GM23338 (cell line): ENCODE results near the gene MAD1L1. TPM values are rescaled to one million over a fixed set of nuclear protein-coding genes. Genes with fewer than 3 reads are reported as not detected.
A peak's percentile ranks its signal among the peaks of the same experiment; 100 is the strongest.

Experiments used
- ATAC-seq: fragments of 200-7000 bp; cut with Tn5 transposase; 3 replicates; pipeline ENCODE4 v1.9.1; 2020
- DNase-seq: peaks from one replicate; pipeline ENCODE4 v3.0.0-alpha.2; 2015; ENCODE audit warnings: low spot score
- H2AFZ ChIP-seq: fragments of 200-600 bp; sonication (generic); 2 replicates; pipeline ENCODE4 v1.8.0; 2016; ENCODE audit warnings: antibody characterized with exemption, mild to moderate bottlenecking, moderate library complexity
- H3F3A ChIP-seq: fragments of 200-600 bp; sonication (generic); replicated peaks from 2 replicates; pipeline ENCODE4 v1.8.0; 2017; ENCODE audit warnings: antibody characterized with exemption, mixed run types, low read depth
- H3K27ac ChIP-seq: fragments of 200-600 bp; sonication (generic); 2 replicates; pipeline ENCODE4 v1.6.1; 2016; ENCODE audit warnings: low read depth
- H3K27me3 ChIP-seq: fragments of 200-600 bp; sonication (generic); 2 replicates; pipeline ENCODE4 v1.8.0; 2016; ENCODE audit warnings: mild to moderate bottlenecking, mixed run types, moderate library complexity; ENCODE audit not compliant: insufficient read depth
- H3K36me3 ChIP-seq: fragments of 200-600 bp; sonication (generic); 2 replicates; pipeline ENCODE4 v1.8.0; 2016; ENCODE audit warnings: mild to moderate bottlenecking; ENCODE audit not compliant: insufficient read depth
- H3K4me1 ChIP-seq: fragments of 200-600 bp; sonication (generic); 2 replicates; pipeline ENCODE4 v1.8.0; 2016; ENCODE audit warnings: mild to moderate bottlenecking, moderate library complexity; ENCODE audit not compliant: insufficient read depth
- H3K4me2 ChIP-seq: fragments of 200-600 bp; sonication (generic); 2 replicates; pipeline ENCODE4 v1.7.1; 2017; ENCODE audit warnings: mixed run types
- H3K4me3 ChIP-seq: fragments of 200-600 bp; sonication (generic); 2 replicates; pipeline ENCODE4 v1.6.1; 2016; ENCODE audit warnings: mixed run types
- H3K79me2 ChIP-seq: fragments of 200-600 bp; sonication (generic); replicated peaks from 2 replicates; pipeline ENCODE4 v1.8.0; 2017; ENCODE audit warnings: mild to moderate bottlenecking; ENCODE audit not compliant: insufficient read depth
- H3K9me2 ChIP-seq: fragments of 200-600 bp; sonication (generic); 2 replicates; pipeline ENCODE4 v1.8.0; 2017; ENCODE audit not compliant: insufficient read depth
- H4K20me1 ChIP-seq: fragments of 200-600 bp; sonication (generic); replicated peaks from 2 replicates; pipeline ENCODE4 v1.8.0; 2017; ENCODE audit warnings: mild to moderate bottlenecking; ENCODE audit not compliant: insufficient read depth
- H3K27ac Mint-ChIP-seq: 2 replicates; pipeline ENCODE4 v1.8.0; 2020; ENCODE audit warnings: inconsistent platforms, mild to moderate bottlenecking, moderate library complexity, mixed read lengths
- H3K27me3 Mint-ChIP-seq: 3 replicates; pipeline ENCODE4 v1.8.0; 2022; ENCODE audit warnings: low read depth, mild to moderate bottlenecking, moderate library complexity, mixed read lengths, inconsistent platforms; ENCODE audit not compliant: insufficient read depth, poor library complexity
- H3K36me3 Mint-ChIP-seq: 3 replicates; pipeline ENCODE4 v1.8.0; 2021; ENCODE audit warnings: low read depth, mild to moderate bottlenecking, inconsistent platforms, moderate library complexity, mixed read lengths
- H3K4me1 Mint-ChIP-seq: 3 replicates; pipeline ENCODE4 v1.8.0; 2020; ENCODE audit warnings: mild to moderate bottlenecking, inconsistent platforms, mixed read lengths
- H3K4me3 Mint-ChIP-seq: 3 replicates; pipeline ENCODE4 v1.8.0; 2021; ENCODE audit warnings: moderate library complexity, mild to moderate bottlenecking, inconsistent platforms, mixed read lengths
- H3K9me3 Mint-ChIP-seq: 3 replicates; pipeline ENCODE4 v1.8.0; 2020; ENCODE audit warnings: moderate library complexity, mild to moderate bottlenecking, inconsistent platforms, mixed read lengths
- CREB1 ChIP-seq: fragments of 250-450 bp; sonication (Bioruptor Pico); IDR thresholded peaks from 2 replicates; pipeline ENCODE4 v1.5.0; 2020; ENCODE audit warnings: low read depth, mild to moderate bottlenecking, moderate library complexity
- JUNB ChIP-seq: IDR thresholded peaks from one replicate; pipeline ENCODE4 v1.6.1; 2016; ENCODE audit warnings: antibody characterized with exemption; ENCODE audit not compliant: unreplicated experiment
- NANOG ChIP-seq: IDR thresholded peaks from 2 replicates; pipeline ENCODE4 v1.6.1; 2016; ENCODE audit warnings: antibody characterized with exemption, borderline replicate concordance
- STAT1 ChIP-seq: IDR thresholded peaks from one replicate; pipeline ENCODE4 v1.6.1; 2016; ENCODE audit warnings: antibody characterized with exemption; ENCODE audit not compliant: unreplicated experiment
- ZNF331 ChIP-seq: fragments of 250-450 bp; sonication (Bioruptor Pico); IDR thresholded peaks from 2 replicates; pipeline ENCODE4 v1.5.0; 2020; ENCODE audit warnings: low read depth, mild to moderate bottlenecking, moderate library complexity
- polyA plus RNA-seq: library from polyadenylated mRNA; unstranded; fragments of >200 nt; fragmentation: Nextera tagmentation; extraction: Ambion mirVana; gene quantifications from 2 replicates; pipeline ENCODE4 v1.2.1, GENCODE V29; 2016
- total RNA-seq: library from RNA; depleted of rRNA; stranded (reverse); fragments of >200 nt; shearing (Covaris generic); gene quantifications from 2 replicates; pipeline ENCODE4 v1.2.3, GENCODE V29; 2014
- TF ChIP-seq, protein P1 (sequence below): IDR thresholded peaks from one replicate; pipeline ENCODE4 v1.6.1; 2018; ENCODE audit warnings: antibody characterized with exemption; ENCODE audit not compliant: unreplicated experiment
- TF ChIP-seq, protein P2 (sequence below): IDR thresholded peaks from 2 replicates; pipeline ENCODE4 v1.6.1; 2016; ENCODE audit warnings: antibody characterized with exemption
- TF ChIP-seq, protein P3 (sequence below): fragments of 250-450 bp; sonication (Bioruptor Pico); IDR thresholded peaks from 2 replicates; pipeline ENCODE4 v1.5.0; 2020; ENCODE audit warnings: mild to moderate bottlenecking, moderate library complexity

MAD1L1 gene
- total and polyA plus RNA-seq, 2 experiments from 2014 or later: 40.3 to 59.3 TPM

DNA sequence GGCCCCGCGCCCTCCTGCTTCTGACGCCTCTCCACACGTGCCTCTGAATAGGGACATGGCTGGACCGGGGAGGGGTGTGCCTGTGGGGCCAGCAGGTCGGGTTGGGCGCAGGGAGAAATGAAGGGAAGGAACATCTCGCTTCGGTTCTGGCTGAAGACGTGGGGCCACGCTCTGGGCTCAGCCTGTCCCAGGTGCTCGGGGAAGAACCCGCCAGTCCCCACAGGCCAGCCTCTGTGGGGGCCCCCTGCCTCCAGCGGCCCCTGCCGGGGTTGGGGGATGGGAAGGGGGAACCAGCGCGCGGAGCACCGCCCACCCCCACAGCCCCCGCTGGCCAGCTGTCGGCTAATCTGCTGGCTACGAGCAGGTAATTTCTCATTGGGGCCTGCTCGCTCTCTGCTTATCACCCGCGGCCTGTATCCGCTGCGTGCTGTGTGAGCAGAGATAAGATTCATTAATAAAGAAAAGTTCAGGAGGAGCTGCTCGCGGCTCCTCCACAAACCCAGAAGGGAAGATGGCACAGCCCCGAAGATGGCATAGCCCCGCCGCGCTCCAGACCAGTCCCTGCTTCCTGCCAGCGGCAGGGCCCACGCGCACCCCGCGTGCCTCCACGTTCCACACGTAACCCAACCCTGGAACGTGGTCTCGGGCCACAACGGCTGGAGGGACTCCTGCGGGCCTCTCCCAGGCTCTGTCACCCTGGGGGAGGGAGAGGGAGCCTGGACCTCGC, 376.4 kb downstream of the MAD1L1 start:
- Histone ChIP-seq H3K36me3 (no peaks in the 10 kb centered on the region), H3K4me1 (no peaks in the 10 kb centered on the region), H3K27me3 (no peaks in the 10 kb centered on the region), H2AFZ (no peak overlapping the region), H3K4me2 (no peak overlapping the region), H4K20me1 (no peaks in the 10 kb centered on the region), H3K4me3 (no peak overlapping the region), H3F3A (no peaks in the 10 kb centered on the region), H3K9me2 (no peaks in the 10 kb centered on the region), H3K27ac (no peak overlapping the region), H3K79me2 (no peaks in the 10 kb centered on the region)
- no peak overlapping the region for H3K4me3 Mint-ChIP-seq
- H3K27me3 Mint-ChIP-seq: peaks cover 14% of the 10 kb centered on the region
- no peaks in the 10 kb centered on the region for H3K9me3 Mint-ChIP-seq
- TF ChIP-seq JUNB: no peak
- ATAC-seq (peak; percentile 5; the same call in 2 of the 3 replicates), DNase-seq (no peak)
- H3K4me1 Mint-ChIP-seq: peaks cover 2% of the 10 kb centered on the region; the same call in 2 of the 3 replicates
- H3K27ac Mint-ChIP-seq: no peak overlapping the region
- H3K36me3 Mint-ChIP-seq: no peaks in the 10 kb centered on the region

DNA sequence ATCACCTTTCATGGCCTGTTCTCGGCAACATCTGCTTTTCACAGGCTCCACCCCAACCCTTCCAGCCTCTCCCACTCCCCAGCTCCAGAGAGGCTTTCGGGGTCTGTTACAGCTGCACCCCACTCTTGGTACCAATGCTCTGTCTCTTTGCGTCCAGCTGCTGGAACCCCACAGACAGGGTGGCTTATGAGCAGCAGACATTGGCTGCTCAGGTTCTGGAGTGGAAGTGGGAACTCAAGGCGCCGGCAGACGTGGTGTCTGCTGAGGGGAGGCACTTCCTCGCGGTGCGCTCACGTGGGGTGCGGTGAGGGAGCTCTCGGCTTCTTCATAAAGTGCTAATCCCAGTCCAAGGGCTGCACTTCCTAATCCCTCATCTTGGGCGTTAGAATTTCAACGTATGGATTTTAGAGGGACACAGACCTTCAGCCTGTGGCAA, 377.0 kb downstream of the MAD1L1 start:
- TF ChIP-seq, protein P1, sequence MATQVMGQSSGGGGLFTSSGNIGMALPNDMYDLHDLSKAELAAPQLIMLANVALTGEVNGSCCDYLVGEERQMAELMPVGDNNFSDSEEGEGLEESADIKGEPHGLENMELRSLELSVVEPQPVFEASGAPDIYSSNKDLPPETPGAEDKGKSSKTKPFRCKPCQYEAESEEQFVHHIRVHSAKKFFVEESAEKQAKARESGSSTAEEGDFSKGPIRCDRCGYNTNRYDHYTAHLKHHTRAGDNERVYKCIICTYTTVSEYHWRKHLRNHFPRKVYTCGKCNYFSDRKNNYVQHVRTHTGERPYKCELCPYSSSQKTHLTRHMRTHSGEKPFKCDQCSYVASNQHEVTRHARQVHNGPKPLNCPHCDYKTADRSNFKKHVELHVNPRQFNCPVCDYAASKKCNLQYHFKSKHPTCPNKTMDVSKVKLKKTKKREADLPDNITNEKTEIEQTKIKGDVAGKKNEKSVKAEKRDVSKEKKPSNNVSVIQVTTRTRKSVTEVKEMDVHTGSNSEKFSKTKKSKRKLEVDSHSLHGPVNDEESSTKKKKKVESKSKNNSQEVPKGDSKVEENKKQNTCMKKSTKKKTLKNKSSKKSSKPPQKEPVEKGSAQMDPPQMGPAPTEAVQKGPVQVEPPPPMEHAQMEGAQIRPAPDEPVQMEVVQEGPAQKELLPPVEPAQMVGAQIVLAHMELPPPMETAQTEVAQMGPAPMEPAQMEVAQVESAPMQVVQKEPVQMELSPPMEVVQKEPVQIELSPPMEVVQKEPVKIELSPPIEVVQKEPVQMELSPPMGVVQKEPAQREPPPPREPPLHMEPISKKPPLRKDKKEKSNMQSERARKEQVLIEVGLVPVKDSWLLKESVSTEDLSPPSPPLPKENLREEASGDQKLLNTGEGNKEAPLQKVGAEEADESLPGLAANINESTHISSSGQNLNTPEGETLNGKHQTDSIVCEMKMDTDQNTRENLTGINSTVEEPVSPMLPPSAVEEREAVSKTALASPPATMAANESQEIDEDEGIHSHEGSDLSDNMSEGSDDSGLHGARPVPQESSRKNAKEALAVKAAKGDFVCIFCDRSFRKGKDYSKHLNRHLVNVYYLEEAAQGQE: no peak
- TF ChIP-seq NANOG: no peak
- no peak for TF ChIP-seq STAT1
- no peak for TF ChIP-seq CREB1
- TF ChIP-seq, protein P2, sequence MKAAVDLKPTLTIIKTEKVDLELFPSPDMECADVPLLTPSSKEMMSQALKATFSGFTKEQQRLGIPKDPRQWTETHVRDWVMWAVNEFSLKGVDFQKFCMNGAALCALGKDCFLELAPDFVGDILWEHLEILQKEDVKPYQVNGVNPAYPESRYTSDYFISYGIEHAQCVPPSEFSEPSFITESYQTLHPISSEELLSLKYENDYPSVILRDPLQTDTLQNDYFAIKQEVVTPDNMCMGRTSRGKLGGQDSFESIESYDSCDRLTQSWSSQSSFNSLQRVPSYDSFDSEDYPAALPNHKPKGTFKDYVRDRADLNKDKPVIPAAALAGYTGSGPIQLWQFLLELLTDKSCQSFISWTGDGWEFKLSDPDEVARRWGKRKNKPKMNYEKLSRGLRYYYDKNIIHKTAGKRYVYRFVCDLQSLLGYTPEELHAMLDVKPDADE: no peak
- no peak for TF ChIP-seq ZNF331 (CRISPR knock-in tag)
- TF ChIP-seq, protein P3, sequence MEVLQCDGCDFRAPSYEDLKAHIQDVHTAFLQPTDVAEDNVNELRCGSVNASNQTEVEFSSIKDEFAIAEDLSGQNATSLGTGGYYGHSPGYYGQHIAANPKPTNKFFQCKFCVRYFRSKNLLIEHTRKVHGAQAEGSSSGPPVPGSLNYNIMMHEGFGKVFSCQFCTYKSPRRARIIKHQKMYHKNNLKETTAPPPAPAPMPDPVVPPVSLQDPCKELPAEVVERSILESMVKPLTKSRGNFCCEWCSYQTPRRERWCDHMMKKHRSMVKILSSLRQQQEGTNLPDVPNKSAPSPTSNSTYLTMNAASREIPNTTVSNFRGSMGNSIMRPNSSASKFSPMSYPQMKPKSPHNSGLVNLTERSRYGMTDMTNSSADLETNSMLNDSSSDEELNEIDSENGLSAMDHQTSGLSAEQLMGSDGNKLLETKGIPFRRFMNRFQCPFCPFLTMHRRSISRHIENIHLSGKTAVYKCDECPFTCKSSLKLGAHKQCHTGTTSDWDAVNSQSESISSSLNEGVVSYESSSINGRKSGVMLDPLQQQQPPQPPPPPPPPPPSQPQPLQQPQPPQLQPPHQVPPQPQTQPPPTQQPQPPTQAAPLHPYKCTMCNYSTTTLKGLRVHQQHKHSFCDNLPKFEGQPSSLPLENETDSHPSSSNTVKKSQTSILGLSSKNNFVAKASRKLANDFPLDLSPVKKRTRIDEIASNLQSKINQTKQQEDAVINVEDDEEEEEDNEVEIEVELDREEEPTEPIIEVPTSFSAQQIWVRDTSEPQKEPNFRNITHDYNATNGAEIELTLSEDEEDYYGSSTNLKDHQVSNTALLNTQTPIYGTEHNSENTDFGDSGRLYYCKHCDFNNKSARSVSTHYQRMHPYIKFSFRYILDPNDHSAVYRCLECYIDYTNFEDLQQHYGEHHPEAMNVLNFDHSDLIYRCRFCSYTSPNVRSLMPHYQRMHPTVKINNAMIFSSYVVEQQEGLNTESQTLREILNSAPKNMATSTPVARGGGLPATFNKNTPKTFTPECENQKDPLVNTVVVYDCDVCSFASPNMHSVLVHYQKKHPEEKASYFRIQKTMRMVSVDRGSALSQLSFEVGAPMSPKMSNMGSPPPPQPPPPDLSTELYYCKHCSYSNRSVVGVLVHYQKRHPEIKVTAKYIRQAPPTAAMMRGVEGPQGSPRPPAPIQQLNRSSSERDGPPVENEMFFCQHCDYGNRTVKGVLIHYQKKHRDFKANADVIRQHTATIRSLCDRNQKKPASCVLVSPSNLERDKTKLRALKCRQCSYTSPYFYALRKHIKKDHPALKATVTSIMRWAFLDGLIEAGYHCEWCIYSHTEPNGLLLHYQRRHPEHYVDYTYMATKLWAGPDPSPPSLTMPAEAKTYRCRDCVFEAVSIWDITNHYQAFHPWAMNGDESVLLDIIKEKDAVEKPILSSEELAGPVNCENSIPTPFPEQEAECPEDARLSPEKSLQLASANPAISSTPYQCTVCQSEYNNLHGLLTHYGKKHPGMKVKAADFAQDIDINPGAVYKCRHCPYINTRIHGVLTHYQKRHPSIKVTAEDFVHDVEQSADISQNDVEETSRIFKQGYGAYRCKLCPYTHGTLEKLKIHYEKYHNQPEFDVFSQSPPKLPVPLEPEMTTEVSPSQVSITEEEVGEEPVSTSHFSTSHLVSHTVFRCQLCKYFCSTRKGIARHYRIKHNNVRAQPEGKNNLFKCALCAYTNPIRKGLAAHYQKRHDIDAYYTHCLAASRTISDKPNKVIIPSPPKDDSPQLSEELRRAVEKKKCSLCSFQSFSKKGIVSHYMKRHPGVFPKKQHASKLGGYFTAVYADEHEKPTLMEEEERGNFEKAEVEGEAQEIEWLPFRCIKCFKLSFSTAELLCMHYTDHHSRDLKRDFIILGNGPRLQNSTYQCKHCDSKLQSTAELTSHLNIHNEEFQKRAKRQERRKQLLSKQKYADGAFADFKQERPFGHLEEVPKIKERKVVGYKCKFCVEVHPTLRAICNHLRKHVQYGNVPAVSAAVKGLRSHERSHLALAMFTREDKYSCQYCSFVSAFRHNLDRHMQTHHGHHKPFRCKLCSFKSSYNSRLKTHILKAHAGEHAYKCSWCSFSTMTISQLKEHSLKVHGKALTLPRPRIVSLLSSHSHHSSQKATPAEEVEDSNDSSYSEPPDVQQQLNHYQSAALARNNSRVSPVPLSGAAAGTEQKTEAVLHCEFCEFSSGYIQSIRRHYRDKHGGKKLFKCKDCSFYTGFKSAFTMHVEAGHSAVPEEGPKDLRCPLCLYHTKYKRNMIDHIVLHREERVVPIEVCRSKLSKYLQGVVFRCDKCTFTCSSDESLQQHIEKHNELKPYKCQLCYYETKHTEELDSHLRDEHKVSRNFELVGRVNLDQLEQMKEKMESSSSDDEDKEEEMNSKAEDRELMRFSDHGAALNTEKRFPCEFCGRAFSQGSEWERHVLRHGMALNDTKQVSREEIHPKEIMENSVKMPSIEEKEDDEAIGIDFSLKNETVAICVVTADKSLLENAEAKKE (CRISPR knock-in tag): no peak
- no peak for TF ChIP-seq JUNB
- H3K4me3 ChIP-seq: no peak overlapping the region
- no peaks in the 10 kb centered on the region for H4K20me1 ChIP-seq
- no peaks in the 10 kb centered on the region for H3K36me3 ChIP-seq
- H3K79me2 ChIP-seq: no peaks in the 10 kb centered on the region
- no peaks in the 10 kb centered on the region for H3K27me3 ChIP-seq
- H3F3A ChIP-seq: no peaks in the 10 kb centered on the region
- H2AFZ ChIP-seq: no peak overlapping the region
- no peaks in the 10 kb centered on the region for H3K9me2 ChIP-seq
- H3K27ac Mint-ChIP-seq: no peak overlapping the region
- no peak overlapping the region for H3K4me3 Mint-ChIP-seq
- H3K27me3 Mint-ChIP-seq: peaks cover 14% of the 10 kb centered on the region
- peaks cover 2% of the 10 kb centered on the region; the same call in 2 of the 3 replicates for H3K4me1 Mint-ChIP-seq
- H3K4me1 ChIP-seq: no peaks in the 10 kb centered on the region
- no peaks in the 10 kb centered on the region for H3K9me3 Mint-ChIP-seq
- 0 out of 2 replicates have a peak overlapping the region, but pooled peaks have one; percentile 39 for H3K27ac ChIP-seq
- ATAC-seq: no peak
- H3K36me3 Mint-ChIP-seq: no peaks in the 10 kb centered on the region
- H3K4me2 ChIP-seq: no peak overlapping the region
- DNase-seq: no peak
